Stomach (tissue), 4 donors: ENCODE data around the gene CLEC2A.

ENCODE experiments used
- POLR2A ChIP-seq, 4 donors: fragments of 450-650 bp; IDR thresholded peaks; one replicate each; pipeline ENCODE4 v1.6.1; 2016; ENCODE audit warnings: antibody characterized with exemption in 4 of 4, control low read depth in 2 of 4, mild to moderate bottlenecking in 1 of 4, moderate library complexity in 1 of 4
- POLR2AphosphoS5 ChIP-seq, 3 donors: sonication (generic); formaldehyde crosslinking; IDR thresholded peaks; one replicate each; pipeline ENCODE4 v1.6.1; 2016; ENCODE audit warnings: antibody characterized with exemption in 3 of 3
- TF ChIP-seq, protein P1 (sequence below), 7 experiments: fragments of 450-650 bp in 4 of 7; fragments of 200-600 bp in 3 of 7; sonication (generic) in 3 of 7; IDR thresholded peaks; one replicate each; pipeline ENCODE4 v1.5.1; 2016 to 2019; ENCODE audit warnings: antibody characterized with exemption in 7 of 7, control low read depth in 2 of 7, mild to moderate bottlenecking in 1 of 7

- TF ChIP-seq POLR2AphosphoS5 (IDR thresholded peaks at IDR 0.05) (no peak), POLR2A (IDR thresholded peaks at IDR 0.05) (no peak)
- TF ChIP-seq, protein P1, sequence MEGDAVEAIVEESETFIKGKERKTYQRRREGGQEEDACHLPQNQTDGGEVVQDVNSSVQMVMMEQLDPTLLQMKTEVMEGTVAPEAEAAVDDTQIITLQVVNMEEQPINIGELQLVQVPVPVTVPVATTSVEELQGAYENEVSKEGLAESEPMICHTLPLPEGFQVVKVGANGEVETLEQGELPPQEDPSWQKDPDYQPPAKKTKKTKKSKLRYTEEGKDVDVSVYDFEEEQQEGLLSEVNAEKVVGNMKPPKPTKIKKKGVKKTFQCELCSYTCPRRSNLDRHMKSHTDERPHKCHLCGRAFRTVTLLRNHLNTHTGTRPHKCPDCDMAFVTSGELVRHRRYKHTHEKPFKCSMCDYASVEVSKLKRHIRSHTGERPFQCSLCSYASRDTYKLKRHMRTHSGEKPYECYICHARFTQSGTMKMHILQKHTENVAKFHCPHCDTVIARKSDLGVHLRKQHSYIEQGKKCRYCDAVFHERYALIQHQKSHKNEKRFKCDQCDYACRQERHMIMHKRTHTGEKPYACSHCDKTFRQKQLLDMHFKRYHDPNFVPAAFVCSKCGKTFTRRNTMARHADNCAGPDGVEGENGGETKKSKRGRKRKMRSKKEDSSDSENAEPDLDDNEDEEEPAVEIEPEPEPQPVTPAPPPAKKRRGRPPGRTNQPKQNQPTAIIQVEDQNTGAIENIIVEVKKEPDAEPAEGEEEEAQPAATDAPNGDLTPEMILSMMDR (IDR thresholded peaks at IDR 0.05) = no peak
These were observed 16.6 kb upstream of the CLEC2A start for GRCh38 chr12:9948606-9949296.
